WTC11 (cell line): ENCODE results near the gene DGKZ.

Experiments
- AFF4 ChIP-seq: sonication (generic); formaldehyde crosslinking; IDR thresholded peaks from 2 replicates; pipeline ENCODE4 v1.8.1; 2023; ENCODE audit warnings: mild to moderate bottlenecking, missing genetic modification reagents, borderline replicate concordance
- CTCF ChIP-seq: fragments of 200-600 bp; IDR thresholded peaks from 2 replicates; pipeline ENCODE4 v1.8.0; 2022; ENCODE audit warnings: antibody characterized with exemption
- ETV6 ChIP-seq: sonication (generic); formaldehyde crosslinking; IDR thresholded peaks from 2 replicates; pipeline ENCODE4 v1.8.1; 2022; ENCODE audit warnings: mild to moderate bottlenecking, missing genetic modification reagents
- IRF2 ChIP-seq: sonication (generic); formaldehyde crosslinking; IDR thresholded peaks from 2 replicates; pipeline ENCODE4 v1.8.0; 2022; ENCODE audit warnings: low read depth, missing genetic modification reagents, borderline replicate concordance
- JUN ChIP-seq: sonication (generic); formaldehyde crosslinking; IDR thresholded peaks from 2 replicates; pipeline ENCODE4 v1.8.0; 2023; ENCODE audit warnings: mild to moderate bottlenecking, missing genetic modification reagents
- NR1H2 ChIP-seq: sonication (generic); formaldehyde crosslinking; IDR thresholded peaks from 2 replicates; pipeline ENCODE4 v1.9.0; 2021; ENCODE audit warnings: mild to moderate bottlenecking, moderate library complexity, missing genetic modification reagents
- NR2C2 ChIP-seq: sonication (generic); formaldehyde crosslinking; IDR thresholded peaks from 2 replicates; pipeline ENCODE4 v1.8.0; 2022; ENCODE audit warnings: mild to moderate bottlenecking, missing genetic modification reagents
- SP1 ChIP-seq: sonication (generic); formaldehyde crosslinking; conservative IDR thresholded peaks from 2 replicates; pipeline ENCODE4 v1.8.1; 2022; ENCODE audit warnings: missing genetic modification reagents
- ZNF219 ChIP-seq: sonication (generic); formaldehyde crosslinking; IDR thresholded peaks from 2 replicates; pipeline ENCODE4 v1.8.0; 2023; ENCODE audit warnings: missing genetic modification reagents, mild to moderate bottlenecking, borderline replicate concordance
- ZNF263 ChIP-seq: sonication (generic); formaldehyde crosslinking; IDR thresholded peaks from 2 replicates; pipeline ENCODE4 v1.8.1; 2022; ENCODE audit warnings: low read depth, mild to moderate bottlenecking, moderate library complexity, missing genetic modification reagents
- TF ChIP-seq, protein P1 (sequence below): sonication (generic); formaldehyde crosslinking; IDR thresholded peaks from 2 replicates; pipeline ENCODE4 v1.8.1; 2023; ENCODE audit warnings: mild to moderate bottlenecking, missing genetic modification reagents, moderate library complexity
- TF ChIP-seq, protein P2 (sequence below): sonication (generic); formaldehyde crosslinking; IDR thresholded peaks from 2 replicates; pipeline ENCODE4 v1.8.0; 2022; ENCODE audit warnings: mild to moderate bottlenecking, missing genetic modification reagents

- TF ChIP-seq AFF4 (CRISPR knock-in tag) (no peak), CTCF (no peak), JUN (CRISPR knock-in tag) (no peak), ZNF219 (CRISPR knock-in tag) (no peak), NR1H2 (no peak), NR2C2 (no peak), ZNF263 (CRISPR knock-in tag) (no peak), ETV6 (CRISPR knock-in tag) (no peak), IRF2 (CRISPR knock-in tag) (no peak), SP1 (CRISPR knock-in tag) (peak; percentile 40; the same call in 1 of the 2 replicates)
- TF ChIP-seq, protein P1, sequence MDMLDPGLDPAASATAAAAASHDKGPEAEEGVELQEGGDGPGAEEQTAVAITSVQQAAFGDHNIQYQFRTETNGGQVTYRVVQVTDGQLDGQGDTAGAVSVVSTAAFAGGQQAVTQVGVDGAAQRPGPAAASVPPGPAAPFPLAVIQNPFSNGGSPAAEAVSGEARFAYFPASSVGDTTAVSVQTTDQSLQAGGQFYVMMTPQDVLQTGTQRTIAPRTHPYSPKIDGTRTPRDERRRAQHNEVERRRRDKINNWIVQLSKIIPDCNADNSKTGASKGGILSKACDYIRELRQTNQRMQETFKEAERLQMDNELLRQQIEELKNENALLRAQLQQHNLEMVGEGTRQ (CRISPR knock-in tag): no peak
- TF ChIP-seq, protein P2, sequence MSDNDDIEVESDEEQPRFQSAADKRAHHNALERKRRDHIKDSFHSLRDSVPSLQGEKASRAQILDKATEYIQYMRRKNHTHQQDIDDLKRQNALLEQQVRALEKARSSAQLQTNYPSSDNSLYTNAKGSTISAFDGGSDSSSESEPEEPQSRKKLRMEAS (CRISPR knock-in tag): no peak
Measured at GRCh38 chr11:46345131-46345597, 2.1 kb upstream of the DGKZ start.
